GM19035 (cell line): ENCODE data around the gene ADISSP.

Source experiments
- ATAC-seq: cut with Tn5 transposase; IDR thresholded peaks from one replicate; pipeline ENCODE4 v1.9.1; 2021; ENCODE audit not compliant: unreplicated experiment

The ADISSP gene

GRCh38 chr20:3767427-3768341 is at the start of gene ADISSP:
TSS of gene ADISSP (minus strand) at chr20:3767753. CDS start at chr20:3760100, 7,653 bp downstream.
- peak; percentile 91 for ATAC-seq

GRCh38 chr20:3815703-3816315 is 48.3 kb upstream of the ADISSP start:
- no peak for ATAC-seq

GRCh38 chr20:3814928-3815495 is 47.5 kb upstream of the ADISSP start:
- no peak for ATAC-seq

- no peak for ATAC-seq
These were observed 46.5 kb upstream of the ADISSP start for GRCh38 chr20:3813848-3814581.

GRCh38 chr20:3812975-3813847 is 45.7 kb upstream of the ADISSP start:
- ATAC-seq = no peak

- ATAC-seq = no peak
These were observed 44.7 kb upstream of the ADISSP start for GRCh38 chr20:3812259-3812681.

- ATAC-seq = no peak
These were observed 44.1 kb upstream of the ADISSP start for GRCh38 chr20:3811467-3812258.

- ATAC-seq = no peak
These were observed 41.0 kb upstream of the ADISSP start for GRCh38 chr20:3808544-3808943.

DNA sequence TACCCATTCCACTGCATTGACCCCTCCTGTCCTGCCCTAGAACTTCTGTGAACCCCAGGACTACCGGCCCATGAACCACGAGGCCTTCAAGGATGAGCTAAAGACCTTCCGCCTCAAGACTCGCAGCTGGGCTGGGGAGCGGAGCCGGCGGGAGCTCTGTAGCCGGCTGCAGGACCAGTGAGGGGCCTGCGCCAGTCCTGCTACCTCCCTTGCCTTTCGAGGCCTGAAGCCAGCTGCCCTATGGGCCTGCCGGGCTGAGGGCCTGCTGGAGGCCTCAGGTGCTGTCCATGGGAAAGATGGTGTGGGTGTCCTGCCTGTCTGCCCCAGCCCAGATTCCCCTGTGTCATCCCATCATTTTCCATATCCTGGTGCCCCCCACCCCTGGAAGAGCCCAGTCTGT is 37.2 kb upstream of the ADISSP start:
- ATAC-seq = no peak

- ATAC-seq = no peak
These were observed 36.8 kb upstream of the ADISSP start for GRCh38 chr20:3804254-3804751.

DNA sequence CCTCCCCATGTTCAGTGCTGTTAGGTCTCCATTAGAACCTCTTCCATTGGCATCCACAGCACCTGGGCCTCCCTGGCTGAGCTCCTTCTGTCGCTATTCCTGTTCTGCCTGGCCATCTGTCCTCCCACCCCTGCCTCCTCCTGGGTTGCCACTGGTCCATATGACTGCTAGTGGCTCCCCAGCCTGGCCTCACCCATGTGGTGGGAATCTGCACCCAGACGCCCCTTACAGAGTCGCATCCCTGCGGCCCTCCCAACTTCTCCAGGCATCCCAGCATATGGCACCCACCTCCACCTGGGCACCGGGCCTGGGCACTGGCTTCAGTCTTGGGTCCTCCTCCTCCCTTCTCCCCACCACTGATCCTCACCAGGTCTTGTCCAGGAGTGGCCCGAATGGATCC is 36.3 kb upstream of the ADISSP start:
- ATAC-seq = no peak

- ATAC-seq = no peak
These were observed 35.7 kb upstream of the ADISSP start for GRCh38 chr20:3803289-3803688.

GRCh38 chr20:3802524-3803239 is 35.1 kb upstream of the ADISSP start:
- no peak for ATAC-seq

- no peak for ATAC-seq
These were observed 34.3 kb upstream of the ADISSP start for GRCh38 chr20:3801846-3802245.

GRCh38 chr20:3801299-3801698 is 33.7 kb upstream of the ADISSP start:
- no peak for ATAC-seq

GRCh38 chr20:3800878-3801260 is 33.3 kb upstream of the ADISSP start:
- ATAC-seq = no peak

- no peak for ATAC-seq
These were observed 32.8 kb upstream of the ADISSP start for GRCh38 chr20:3800256-3800877.

DNA sequence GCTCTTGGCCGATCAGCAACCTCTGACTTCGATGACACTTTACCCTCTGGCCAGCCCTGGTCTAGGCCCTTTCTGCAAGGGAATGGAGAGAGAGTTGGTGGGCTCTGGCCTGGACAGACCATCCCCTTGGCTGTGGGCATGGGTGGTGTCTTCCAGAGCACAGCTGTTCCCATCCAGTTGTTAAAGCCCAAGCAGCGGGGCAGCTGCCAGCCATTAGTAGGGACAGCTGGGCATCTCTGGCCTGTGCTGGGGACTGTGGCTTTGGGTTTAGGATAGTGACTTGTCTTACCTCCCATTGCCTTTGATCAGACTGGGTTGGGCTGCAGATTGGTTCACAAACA is 31.3 kb upstream of the ADISSP start:
- no peak for ATAC-seq
